ENCODE data around the gene NUDT17.
A peak's percentile ranks its signal among the peaks of the same experiment; 100 is the strongest.

The NUDT17 gene

GRCh38 chr1:145891587-145892485 lies 46.4 kb downstream of the NUDT17 start:
- TF ChIP-seq POLR2A (IDR thresholded peaks at IDR 0.05; ENCODE audit: low read length) = no peak
- no peak for TF ChIP-seq GATA1 (IDR thresholded peaks at IDR 0.05; ENCODE audit: low read depth, low read length)
- peak; percentile 69 to 85 for DNase-seq

DNA sequence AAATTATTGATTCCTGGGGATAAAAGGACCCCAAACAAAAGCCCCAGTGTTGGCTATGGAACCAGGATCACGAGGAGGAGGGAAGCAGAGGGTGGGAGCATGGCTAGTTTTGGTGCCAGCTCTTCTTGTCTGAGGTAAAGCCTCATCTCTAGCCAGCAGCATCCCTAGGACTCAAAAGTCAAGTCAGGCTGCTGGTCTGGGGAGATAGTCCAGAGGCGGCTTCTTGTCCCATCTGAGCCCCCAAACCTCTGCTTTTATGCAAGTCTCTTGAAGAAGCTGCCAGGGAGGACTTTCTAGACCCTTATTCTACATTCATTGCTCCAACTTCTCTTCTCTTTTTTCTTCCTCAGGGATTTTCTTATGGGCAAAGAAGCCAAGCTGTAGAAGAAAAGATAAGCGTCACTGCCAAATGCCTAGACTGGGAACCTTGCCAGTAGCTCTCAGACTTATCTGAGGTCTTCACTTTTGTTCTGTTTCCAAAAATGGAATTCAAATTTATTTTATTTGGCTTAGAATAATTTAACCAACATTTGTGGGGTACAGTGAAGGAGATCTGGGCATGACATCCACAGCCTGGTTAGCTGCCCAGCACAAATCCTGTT lies 47.2 kb downstream of the NUDT17 start:
- DNase-seq = peak; percentile 74 to 78
- no peak for TF ChIP-seq GATA1 (IDR thresholded peaks at IDR 0.05; ENCODE audit: low read depth, low read length)
- TF ChIP-seq POLR2A (IDR thresholded peaks at IDR 0.05; ENCODE audit: low read length) = no peak

DNA sequence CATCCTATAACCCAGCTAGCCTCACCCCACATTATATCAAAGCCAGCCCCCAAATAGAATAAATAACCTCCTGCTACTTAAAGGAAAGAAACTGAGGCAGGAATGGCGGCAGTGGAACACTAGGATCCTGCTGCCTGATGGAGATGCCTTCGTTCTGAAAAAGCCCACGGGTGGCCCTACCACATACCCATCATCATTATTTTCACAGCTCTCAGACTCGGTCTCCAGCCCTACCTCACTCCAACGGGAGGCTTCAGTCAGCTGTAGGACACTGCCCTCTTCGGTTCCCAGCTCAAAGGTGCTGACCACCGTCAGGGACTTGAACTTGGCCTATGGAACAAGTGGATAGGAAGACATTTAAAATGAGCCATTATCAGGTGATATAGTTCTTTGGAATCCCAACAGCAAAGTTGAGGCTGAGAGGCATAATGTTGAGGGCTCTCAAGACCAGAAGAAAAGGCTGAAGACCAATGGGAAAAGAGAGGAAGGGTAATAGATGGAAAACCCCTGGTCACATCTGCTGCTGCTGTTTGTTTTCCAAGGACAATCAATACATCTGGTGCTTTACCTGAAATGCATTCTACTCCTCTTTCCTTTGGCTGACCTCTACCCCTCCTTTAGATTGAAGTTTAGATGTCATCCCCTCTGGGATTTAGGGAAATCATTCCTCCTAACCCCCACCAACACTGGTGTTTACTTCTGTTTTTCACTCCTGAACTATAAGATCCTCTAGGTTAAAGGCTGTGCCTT lies 48.1 kb downstream of the NUDT17 start:
- TF ChIP-seq POLR2A (IDR thresholded peaks at IDR 0.05; ENCODE audit: low read length) (no peak), GATA1 (IDR thresholded peaks at IDR 0.05; ENCODE audit: low read depth, low read length) (no peak)
- no peak for DNase-seq

GRCh38 chr1:145895471-145895870 lies 50.0 kb downstream of the NUDT17 start:
- TF ChIP-seq GATA1 (IDR thresholded peaks at IDR 0.05; ENCODE audit: low read depth, low read length) = no peak
- TF ChIP-seq POLR2A (IDR thresholded peaks at IDR 0.05; ENCODE audit: low read length) = no peak
- DNase-seq = no peak

DNA sequence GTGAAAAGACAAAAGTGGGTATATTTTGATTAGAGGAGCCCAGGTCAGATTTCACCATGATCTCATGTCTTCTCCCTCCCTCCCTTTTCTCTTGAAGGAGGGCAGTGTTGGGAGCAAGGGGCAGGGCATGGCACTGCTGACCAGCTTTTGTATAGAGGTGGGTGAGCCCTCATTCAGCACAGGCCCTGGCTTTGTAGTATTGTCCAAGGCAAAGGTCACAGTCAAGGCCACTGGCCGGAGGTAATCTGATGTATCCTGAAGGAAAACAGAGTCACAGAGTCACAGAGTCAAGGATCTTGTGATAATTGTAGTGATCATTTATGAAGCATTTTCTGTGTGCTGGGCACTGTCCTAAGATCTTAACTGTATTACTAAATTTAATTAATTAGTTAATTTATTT lies 52.5 kb downstream of the NUDT17 start:
- no peak for TF ChIP-seq GATA1 (IDR thresholded peaks at IDR 0.05; ENCODE audit: low read depth, low read length)
- no peak for TF ChIP-seq POLR2A (IDR thresholded peaks at IDR 0.05; ENCODE audit: low read length)
- DNase-seq = no peak
